GM18873 (cell line): ENCODE data around the gene ATP6V1G1.
A peak's percentile ranks its signal among the peaks of the same experiment; 100 is the strongest.

ENCODE experiments used
- ATAC-seq: cut with Tn5 transposase; IDR thresholded peaks from one replicate; pipeline ENCODE4 v1.9.1; 2021; ENCODE audit warnings: mild to moderate bottlenecking, moderate library complexity, moderate number of reproducible peaks; ENCODE audit not compliant: unreplicated experiment, low FRiP score

The ATP6V1G1 gene, protein sequence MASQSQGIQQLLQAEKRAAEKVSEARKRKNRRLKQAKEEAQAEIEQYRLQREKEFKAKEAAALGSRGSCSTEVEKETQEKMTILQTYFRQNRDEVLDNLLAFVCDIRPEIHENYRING

GRCh38 chr9:114587345-114588202 lies at the start of gene ATP6V1G1:
Gene ATP6V1G1, plus strand, starts transcription at chr9:114587769. Its CDS starts 70 bp downstream, at chr9:114587839.
- ATAC-seq, result peak; percentile 92

GRCh38 chr9:114538241-114538640 lies 49.3 kb upstream of the ATP6V1G1 start:
- ATAC-seq, result no peak

GRCh38 chr9:114539701-114540380 lies 47.7 kb upstream of the ATP6V1G1 start:
- ATAC-seq, result no peak

GRCh38 chr9:114545055-114545454 lies 42.5 kb upstream of the ATP6V1G1 start:
- no peak for ATAC-seq

GRCh38 chr9:114546851-114547250 lies 40.7 kb upstream of the ATP6V1G1 start:
- ATAC-seq, result no peak

DNA sequence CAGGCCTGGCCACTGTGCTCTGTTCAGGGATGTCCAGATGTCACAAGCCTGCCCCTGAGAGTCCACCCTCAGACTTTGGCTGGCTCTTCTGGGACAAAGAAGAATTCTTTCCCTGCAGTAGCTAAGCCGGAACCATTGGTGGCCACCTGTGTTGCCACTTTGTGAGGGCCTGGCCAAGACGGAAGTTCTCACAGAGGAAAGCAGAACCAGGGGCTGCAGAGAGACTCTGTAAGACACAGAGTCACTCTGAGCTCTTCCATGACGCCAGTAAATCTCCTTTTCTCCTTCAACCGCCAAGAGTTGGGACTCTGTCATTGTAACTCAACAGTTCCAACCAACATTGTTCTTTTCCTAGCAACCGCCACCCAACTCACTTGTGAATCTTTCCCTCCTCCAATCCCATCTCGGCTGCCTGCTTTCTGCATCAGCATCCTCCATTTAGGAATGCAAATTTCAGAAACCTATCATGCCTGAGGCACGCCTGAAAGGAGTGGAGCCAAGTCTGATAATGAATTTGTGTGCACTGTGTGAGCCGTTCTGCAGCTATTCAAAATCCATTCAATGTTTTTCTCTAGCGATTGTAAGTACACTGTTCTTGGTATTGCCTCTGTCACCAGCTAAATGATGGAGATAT lies 37.8 kb upstream of the ATP6V1G1 start:
- no peak for ATAC-seq

DNA sequence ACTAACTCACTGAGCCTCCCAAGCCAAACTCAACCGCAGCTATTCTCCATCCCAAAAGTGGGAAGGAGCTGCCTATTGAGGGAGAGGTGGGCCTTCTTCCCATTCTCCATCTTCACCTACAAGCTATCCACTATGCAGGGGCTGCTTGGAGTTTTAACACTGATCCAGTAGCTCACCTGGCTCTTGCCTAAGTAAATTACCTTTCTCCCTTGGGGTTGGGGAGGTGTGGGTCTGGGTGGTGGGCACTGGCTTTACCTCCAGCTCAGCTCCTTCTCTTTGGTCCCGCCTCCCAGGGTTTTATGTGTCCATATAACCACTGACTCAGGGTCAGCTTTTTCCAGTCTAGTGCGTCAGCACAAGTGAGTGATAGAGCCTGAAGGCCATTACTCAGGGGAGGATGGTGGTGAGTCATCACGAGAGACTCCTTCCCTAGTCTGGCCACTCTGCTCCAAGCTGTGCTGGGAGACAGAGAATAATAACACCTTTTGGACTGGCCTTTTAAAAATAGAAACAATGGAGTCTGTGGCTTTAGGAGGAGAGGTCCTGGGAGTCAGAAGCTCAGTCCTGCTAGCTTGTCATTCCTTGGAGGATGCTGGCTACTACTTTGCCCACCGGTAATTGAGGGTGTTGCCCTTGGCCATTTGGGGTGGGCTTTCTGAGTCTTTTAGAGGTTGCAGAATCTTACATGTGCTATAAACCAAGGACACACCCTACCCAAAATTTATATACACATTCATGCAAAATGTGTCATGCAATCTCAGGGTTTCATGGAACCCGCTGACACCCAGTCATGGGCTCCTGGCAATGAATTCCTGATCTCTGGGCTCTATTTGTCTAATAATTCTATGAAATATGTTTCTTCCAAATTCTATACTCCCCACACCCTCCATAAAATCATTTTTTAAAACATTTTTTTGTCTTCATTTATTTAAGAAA lies 35.6 kb upstream of the ATP6V1G1 start:
- no peak for ATAC-seq

GRCh38 chr9:114552706-114553105 lies 34.9 kb upstream of the ATP6V1G1 start:
- no peak for ATAC-seq

- no peak for ATAC-seq
These were observed 34.4 kb upstream of the ATP6V1G1 start for GRCh38 chr9:114553202-114553601.

DNA sequence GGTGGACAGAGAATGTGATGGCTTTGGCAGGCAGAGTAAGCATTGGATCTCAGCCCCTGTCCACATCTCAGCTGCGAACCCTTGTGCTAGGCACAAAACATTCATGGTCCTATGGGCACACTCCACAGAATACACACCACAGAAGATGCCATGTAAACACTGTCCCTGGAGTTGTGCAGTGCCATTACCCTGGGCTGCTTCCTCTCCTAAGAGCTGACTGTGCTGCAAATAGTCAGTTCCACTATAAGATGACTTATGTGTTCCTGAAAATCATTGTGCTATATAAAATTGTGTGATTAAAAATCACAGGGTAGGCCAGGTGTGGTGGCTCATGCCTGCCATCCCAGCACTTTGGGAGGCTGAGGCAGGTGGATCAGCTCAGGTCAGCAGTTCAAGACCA lies 31.9 kb upstream of the ATP6V1G1 start:
- ATAC-seq, result no peak

GRCh38 chr9:114558027-114558675 lies 29.4 kb upstream of the ATP6V1G1 start:
- no peak for ATAC-seq

GRCh38 chr9:114559830-114560513 lies 27.6 kb upstream of the ATP6V1G1 start:
- ATAC-seq, result no peak

- ATAC-seq, result no peak
These were observed 26.6 kb upstream of the ATP6V1G1 start for GRCh38 chr9:114560956-114561355.

DNA sequence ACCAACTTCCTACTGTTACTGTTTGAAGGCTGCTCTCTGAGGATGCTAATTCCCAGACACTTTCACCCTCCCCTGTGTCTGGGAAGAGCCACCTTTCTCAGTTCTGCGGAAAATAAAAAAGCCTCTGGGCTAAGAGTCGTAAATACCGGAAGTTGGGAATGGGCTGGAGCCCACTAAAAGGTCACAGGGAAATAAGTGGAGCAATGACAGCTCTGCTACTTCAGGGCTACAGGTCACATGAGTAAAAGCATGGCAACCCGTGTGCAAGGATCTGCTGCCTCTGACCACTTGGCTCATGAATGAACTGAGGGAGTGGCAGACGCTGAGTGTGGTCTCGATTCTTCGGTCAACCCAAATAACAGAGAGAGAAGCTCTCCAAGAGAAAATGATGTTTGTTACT lies 25.8 kb upstream of the ATP6V1G1 start:
- ATAC-seq, result no peak

GRCh38 chr9:114565204-114565603 lies 22.4 kb upstream of the ATP6V1G1 start:
- no peak for ATAC-seq

DNA sequence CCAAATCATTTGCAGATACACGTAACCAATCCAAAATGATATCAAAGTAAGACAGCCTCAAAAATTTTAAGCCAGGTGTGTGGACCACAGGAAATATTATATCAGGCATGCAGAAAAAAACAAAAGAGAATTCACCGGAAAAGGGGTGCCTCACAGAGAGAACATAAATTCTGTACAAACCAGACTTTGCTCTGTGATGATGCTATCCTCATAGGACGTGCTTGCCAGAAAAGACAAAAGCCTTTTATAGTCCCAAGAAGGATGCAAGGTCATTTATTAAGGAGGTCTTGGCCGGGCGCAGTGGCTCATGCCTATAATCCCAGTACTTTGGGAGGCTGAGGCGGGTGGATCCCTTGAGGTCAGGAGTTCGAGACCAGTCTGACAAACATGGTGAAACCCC lies 16.8 kb upstream of the ATP6V1G1 start:
- no peak for ATAC-seq

DNA sequence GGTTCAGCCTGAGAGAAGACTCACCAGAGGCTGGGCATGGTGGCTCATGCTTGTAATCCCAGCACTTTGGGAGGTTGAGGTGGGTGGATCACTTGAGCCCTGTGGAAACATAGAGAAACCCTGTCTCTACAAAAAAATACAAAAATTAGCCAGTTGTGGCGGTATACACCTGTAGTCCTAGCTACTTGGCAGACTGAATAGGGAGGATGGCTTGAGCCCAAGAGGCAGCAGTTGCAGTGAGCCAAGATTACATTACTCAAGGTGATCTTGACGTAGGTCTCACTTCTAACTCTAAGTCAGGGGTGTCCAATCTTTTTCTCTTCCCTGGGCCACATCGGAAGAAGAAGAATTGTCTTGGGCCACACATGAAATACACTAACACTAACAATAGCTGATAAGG lies 16.2 kb upstream of the ATP6V1G1 start:
- no peak for ATAC-seq

- ATAC-seq, result no peak
These were observed 15.4 kb upstream of the ATP6V1G1 start for GRCh38 chr9:114572199-114572598.

GRCh38 chr9:114574438-114574837 lies 13.1 kb upstream of the ATP6V1G1 start:
- no peak for ATAC-seq
